Bone marrow (tissue), 2 donors: Measurements from ENCODE around the gene UPK3BL2.
"Not testable (repeated sequence)": the region's sequence is repeated elsewhere in the genome, so short reads cannot be mapped to it uniquely, and the experiment has no call there.

ENCODE experiments used
- DNase-seq, 2 donors: peaks; one replicate each; lab custom pipeline; 2025; lab: John Stamatoyannopoulos, UW

Gene UPK3BL2

GRCh38 chr7:102543596-102543995 lies at the start of gene UPK3BL2:
TSS of gene UPK3BL2 (minus strand) at chr7:102543696. CDS start at chr7:102543636, 60 bp downstream.
- not testable (repeated sequence) for DNase-seq

- not testable (repeated sequence) for DNase-seq
Observed at GRCh38 chr7:102592477-102593019, 49.1 kb upstream of the UPK3BL2 start.

GRCh38 chr7:102589857-102590256 lies 46.4 kb upstream of the UPK3BL2 start:
- DNase-seq, result not testable (repeated sequence)

GRCh38 chr7:102583495-102583894 lies 40.0 kb upstream of the UPK3BL2 start:
- DNase-seq, result not testable (repeated sequence)

- not testable (repeated sequence) for DNase-seq
Observed at GRCh38 chr7:102581722-102582121, 38.2 kb upstream of the UPK3BL2 start.

GRCh38 chr7:102578486-102578885 lies 35.0 kb upstream of the UPK3BL2 start:
- DNase-seq, result not testable (repeated sequence)

GRCh38 chr7:102577315-102578240 lies 34.1 kb upstream of the UPK3BL2 start:
- not testable (repeated sequence) for DNase-seq

GRCh38 chr7:102576363-102576762 lies 32.9 kb upstream of the UPK3BL2 start:
- DNase-seq, result not testable (repeated sequence)

GRCh38 chr7:102574607-102575006 lies 31.1 kb upstream of the UPK3BL2 start:
- DNase-seq, result not testable (repeated sequence)

- DNase-seq, result not testable (repeated sequence)
Observed at GRCh38 chr7:102572261-102573239, 29.1 kb upstream of the UPK3BL2 start, which contains the start of gene POLR2J3. TSS of gene POLR2J3 (minus strand) at chr7:102572583. CDS start at chr7:102572521, 62 bp downstream.

GRCh38 chr7:102568620-102569019 lies 25.1 kb upstream of the UPK3BL2 start:
- DNase-seq, result not testable (repeated sequence)

GRCh38 chr7:102550808-102551422 lies 7.4 kb upstream of the UPK3BL2 start, which contains the start of gene SPDYE2:
TSS of gene SPDYE2 (plus strand) at chr7:102551226. CDS start at chr7:102553256, 2,030 bp downstream.
- DNase-seq, result not testable (repeated sequence)

- DNase-seq, result not testable (repeated sequence)
Observed at GRCh38 chr7:102546353-102546752, 2.9 kb upstream of the UPK3BL2 start.

- DNase-seq, result not testable (repeated sequence)
Observed at GRCh38 chr7:102545288-102545687, 1.8 kb upstream of the UPK3BL2 start.

- not testable (repeated sequence) for DNase-seq
Observed at GRCh38 chr7:102544372-102544771, 876 bp upstream of the UPK3BL2 start.

- not testable (repeated sequence) for DNase-seq
Observed at GRCh38 chr7:102542771-102543170, 725 bp downstream of the UPK3BL2 start.

- not testable (repeated sequence) for DNase-seq
Observed at GRCh38 chr7:102542083-102542482, 1.4 kb downstream of the UPK3BL2 start.

- DNase-seq, result not testable (repeated sequence)
Observed at GRCh38 chr7:102540604-102541003, 2.9 kb downstream of the UPK3BL2 start.

- DNase-seq, result not testable (repeated sequence)
Observed at GRCh38 chr7:102535062-102535615, 8.4 kb downstream of the UPK3BL2 start.

- not testable (repeated sequence) for DNase-seq
Observed at GRCh38 chr7:102532127-102532526, 11.4 kb downstream of the UPK3BL2 start.

- DNase-seq, result not testable (repeated sequence)
Observed at GRCh38 chr7:102531583-102531982, 11.9 kb downstream of the UPK3BL2 start.
